ENCODE results near the gene ZNF227.
"Not testable (repeated sequence)": the region's sequence is repeated elsewhere in the genome, so short reads cannot be mapped to it uniquely, and the experiment has no call there.

ZNF227 gene

DNA sequence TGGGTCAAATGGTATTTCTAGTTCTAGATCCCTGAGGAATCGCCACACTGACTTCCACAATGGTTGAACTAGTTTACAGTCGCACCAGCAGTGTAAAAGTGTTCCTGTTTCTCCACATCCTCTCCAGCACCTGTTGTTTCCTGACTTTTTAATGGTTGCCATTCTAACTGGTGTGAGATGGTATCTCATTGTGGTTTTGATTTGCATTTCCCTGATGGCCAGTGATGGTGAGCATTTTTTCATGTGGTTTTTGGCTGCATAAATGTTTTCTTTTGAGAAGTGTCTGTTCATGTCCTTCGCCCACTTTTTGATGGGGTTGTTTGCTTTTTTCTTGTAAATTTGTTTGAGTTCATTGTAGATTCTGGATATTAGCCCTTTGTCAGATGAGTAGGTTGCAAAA, 9.0 kb downstream of the ZNF227 start:
- not testable (repeated sequence) for H3K27me3 ChIP-seq (ENCODE audit: insufficient read depth, poor library complexity, severe bottlenecking); H3K4me3 ChIP-seq (replicated peaks; ENCODE audit: insufficient read depth, low read length); DNase-seq (ENCODE audit: low read depth in 1 of 2, low spot score in 1 of 2); H3K27ac ChIP-seq (replicated peaks)

GRCh38 chr19:44228318-44228717, 16.0 kb downstream of the ZNF227 start:
- no peak for DNase-seq (ENCODE audit: low read depth in 1 of 2, low spot score in 1 of 2)
- TF ChIP-seq CTCF (IDR thresholded peaks at IDR 0.05; ENCODE audit: insufficient read depth, low read length) (no peak), GABPA (IDR thresholded peaks at IDR 0.05; ENCODE audit: low read depth) (no peak), REST (IDR thresholded peaks at IDR 0.05; ENCODE audit: insufficient replicate concordance, low read depth) (no peak), SPI1 (IDR thresholded peaks at IDR 0.05; ENCODE audit: borderline replicate concordance, low read depth) (no peak), POLR2AphosphoS5 (IDR thresholded peaks at IDR 0.05; ENCODE audit: low read depth) (no peak)
- Histone ChIP-seq H3K27ac (replicated peaks) (no peak overlapping the region), H3K4me3 (replicated peaks; ENCODE audit: insufficient read depth, low read length) (no peak overlapping the region), H3K27me3 (ENCODE audit: insufficient read depth, poor library complexity, severe bottlenecking) (no peaks in the 10 kb centered on the region)

DNA sequence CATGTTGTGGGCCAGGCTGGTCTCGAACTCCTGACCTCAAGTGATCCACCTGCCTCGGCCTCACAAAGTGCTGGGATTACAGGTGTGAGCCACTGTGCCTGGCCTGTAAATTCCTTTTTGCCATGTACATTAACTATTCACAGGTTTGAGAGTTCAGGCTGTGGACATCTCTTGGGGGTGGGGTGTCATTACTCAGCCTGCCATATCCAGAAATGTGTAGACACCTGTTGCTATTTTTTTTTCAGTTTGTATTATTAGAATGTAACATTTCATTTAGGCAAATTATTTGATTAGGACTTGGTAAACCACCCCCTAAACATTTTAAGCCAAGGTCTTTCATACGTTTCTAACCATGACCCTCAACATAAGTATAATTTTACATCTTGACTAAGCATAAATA, 20.5 kb downstream of the ZNF227 start:
- H3K27ac ChIP-seq (replicated peaks): no peak overlapping the region
- no peak for TF ChIP-seq GABPA (IDR thresholded peaks at IDR 0.05; ENCODE audit: low read depth)
- TF ChIP-seq CTCF (IDR thresholded peaks at IDR 0.05; ENCODE audit: insufficient read depth, low read length): no peak
- no peak for TF ChIP-seq REST (IDR thresholded peaks at IDR 0.05; ENCODE audit: insufficient replicate concordance, low read depth)
- TF ChIP-seq SPI1 (IDR thresholded peaks at IDR 0.05; ENCODE audit: borderline replicate concordance, low read depth): no peak
- TF ChIP-seq POLR2AphosphoS5 (IDR thresholded peaks at IDR 0.05; ENCODE audit: low read depth): no peak
- H3K4me3 ChIP-seq (replicated peaks; ENCODE audit: insufficient read depth, low read length): no peak overlapping the region
- no peak for DNase-seq (ENCODE audit: low read depth in 1 of 2, low spot score in 1 of 2)
- no peaks in the 10 kb centered on the region for H3K27me3 ChIP-seq (ENCODE audit: insufficient read depth, poor library complexity, severe bottlenecking)

- Histone ChIP-seq H3K27ac (replicated peaks) (no peak overlapping the region), H3K4me3 (replicated peaks; ENCODE audit: insufficient read depth, low read length) (no peak overlapping the region)
- TF ChIP-seq SPI1 (IDR thresholded peaks at IDR 0.05; ENCODE audit: borderline replicate concordance, low read depth) (no peak), POLR2AphosphoS5 (IDR thresholded peaks at IDR 0.05; ENCODE audit: low read depth) (no peak), CTCF (IDR thresholded peaks at IDR 0.05; ENCODE audit: insufficient read depth, low read length) (no peak), REST (IDR thresholded peaks at IDR 0.05; ENCODE audit: insufficient replicate concordance, low read depth) (no peak), GABPA (IDR thresholded peaks at IDR 0.05; ENCODE audit: low read depth) (no peak)
These were observed 24.1 kb downstream of the ZNF227 start for GRCh38 chr19:44236384-44236783.

DNA sequence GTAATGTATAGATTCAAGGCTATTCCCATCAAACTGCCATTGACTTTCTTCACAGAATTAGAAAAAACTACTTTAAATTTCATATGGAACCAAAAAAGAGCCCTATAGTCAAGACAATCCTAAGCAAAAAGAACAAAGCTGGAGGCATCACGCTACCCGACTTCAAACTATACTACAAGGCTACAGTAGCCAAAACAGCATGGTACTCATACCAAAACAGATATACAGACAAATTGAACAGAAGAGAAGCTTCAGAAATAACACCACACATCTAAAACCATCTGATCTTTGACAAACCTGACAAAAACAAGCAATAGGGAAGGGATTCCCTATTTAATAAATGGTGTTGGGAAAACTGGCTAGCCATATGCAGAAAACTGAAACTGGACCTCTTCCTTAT, 40.0 kb downstream of the ZNF227 start:
- H3K4me3 ChIP-seq (replicated peaks; ENCODE audit: insufficient read depth, low read length); H3K27ac ChIP-seq (replicated peaks); H3K27me3 ChIP-seq (ENCODE audit: insufficient read depth, poor library complexity, severe bottlenecking); DNase-seq (ENCODE audit: low read depth in 1 of 2, low spot score in 1 of 2): not testable (repeated sequence)

More at GRCh38 chr19:44236384-44236783, 24.1 kb downstream of the ZNF227 start:
- no peak for DNase-seq (ENCODE audit: low read depth in 1 of 2, low spot score in 1 of 2)
- no peaks in the 10 kb centered on the region for H3K27me3 ChIP-seq (ENCODE audit: insufficient read depth, poor library complexity, severe bottlenecking)

GRCh38 chr19:44253392-44253791, 41.1 kb downstream of the ZNF227 start:
- DNase-seq (ENCODE audit: low read depth in 1 of 2, low spot score in 1 of 2); H3K4me3 ChIP-seq (replicated peaks; ENCODE audit: insufficient read depth, low read length); H3K27ac ChIP-seq (replicated peaks); H3K27me3 ChIP-seq (ENCODE audit: insufficient read depth, poor library complexity, severe bottlenecking): not testable (repeated sequence)
